NCI-H2227 (cell line): ENCODE data around the gene JAG1.
"Not testable (repeated sequence)": the region's sequence is repeated elsewhere in the genome, so short reads cannot be mapped to it uniquely, and the experiment has no call there.

ENCODE experiments used
- DNase-seq: peaks from one replicate; lab custom pipeline; 2025; ENCODE audit not compliant: unreplicated experiment; lab: John Stamatoyannopoulos, UW

JAG1 gene

GRCh38 chr20:10590446-10590845 is 83.4 kb downstream of the JAG1 start:
- not testable (repeated sequence) for DNase-seq
